Heart left ventricle (tissue), 13 donors: Measurements from ENCODE around the gene C1orf50.

Experiments used
- POLR2A ChIP-seq, 2 donors: fragments of 450-650 bp; IDR thresholded peaks; one replicate each; pipeline ENCODE4 v1.6.1; 2017; ENCODE audit warnings: antibody characterized with exemption in 2 of 2, mild to moderate bottlenecking in 2 of 2, moderate library complexity in 2 of 2
- TF ChIP-seq, protein P1 (sequence below), 12 donors: fragments of 200-600 bp; sonication (generic) in 4 of 12; IDR thresholded peaks; one replicate each; pipeline versions ENCODE4 v1.5.0 to v1.8.0; 2018 to 2022; ENCODE audit warnings: antibody characterized with exemption in 12 of 12, mild to moderate bottlenecking in 5 of 12
- donor health status: ischemic (EF 13 %, LVEDD 7.1; RV severe dilation, severe dysfunction).
- donor health status: DM: no; HTN: yes; CAD: no.
- donor health status: DM: no; HTN: no; CAD: no.
- donor health status: ischemic (EF 25% LVEDD 6.9; RV normal size, moderate dysfunction).
- donor health status: ischemic (EF 25% LVEDD 5.7; RV mildly dilated, moderate dysfunction).
- donor health status: ischemic (EF 35%, LVEDD 5.7; RV mildly dilated, moderate dysfunction).
- donor health status: nonischemic (EF 11% LVEDD 7.7; RV severe dilation, severe dysfunction).
- donor health status: DM: yes; HTN: yes; CAD: no.
- donor health status: PGD.
- donor health status: ischemic (EF 29% LVEDD 5.4; RV normal size, mild dysfunction).
- donor health status: nonischemic (EF 23%, LVEDD 6.1; RV moderate dilation, normal function).

DNA sequence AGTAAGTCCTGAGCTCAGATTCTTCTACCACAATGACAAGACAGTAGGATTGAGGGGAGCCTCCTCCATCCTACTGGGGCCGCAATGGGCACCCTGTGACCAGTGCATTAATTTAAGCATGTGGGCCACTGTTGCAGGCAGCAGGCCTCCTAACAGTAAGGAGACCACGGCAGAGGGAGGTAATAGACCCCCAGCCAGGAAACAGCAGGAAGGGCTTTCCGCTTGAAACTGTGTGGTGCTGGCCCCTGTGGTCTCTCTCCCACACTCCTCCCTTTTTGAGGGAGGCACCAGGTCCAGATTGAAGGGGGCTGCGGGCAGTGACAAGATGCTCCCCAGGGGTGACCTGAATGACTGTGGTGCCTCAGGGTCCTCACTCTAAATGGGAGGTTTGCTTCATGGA, 25.3 kb upstream of the C1orf50 start:
- TF ChIP-seq, protein P1, sequence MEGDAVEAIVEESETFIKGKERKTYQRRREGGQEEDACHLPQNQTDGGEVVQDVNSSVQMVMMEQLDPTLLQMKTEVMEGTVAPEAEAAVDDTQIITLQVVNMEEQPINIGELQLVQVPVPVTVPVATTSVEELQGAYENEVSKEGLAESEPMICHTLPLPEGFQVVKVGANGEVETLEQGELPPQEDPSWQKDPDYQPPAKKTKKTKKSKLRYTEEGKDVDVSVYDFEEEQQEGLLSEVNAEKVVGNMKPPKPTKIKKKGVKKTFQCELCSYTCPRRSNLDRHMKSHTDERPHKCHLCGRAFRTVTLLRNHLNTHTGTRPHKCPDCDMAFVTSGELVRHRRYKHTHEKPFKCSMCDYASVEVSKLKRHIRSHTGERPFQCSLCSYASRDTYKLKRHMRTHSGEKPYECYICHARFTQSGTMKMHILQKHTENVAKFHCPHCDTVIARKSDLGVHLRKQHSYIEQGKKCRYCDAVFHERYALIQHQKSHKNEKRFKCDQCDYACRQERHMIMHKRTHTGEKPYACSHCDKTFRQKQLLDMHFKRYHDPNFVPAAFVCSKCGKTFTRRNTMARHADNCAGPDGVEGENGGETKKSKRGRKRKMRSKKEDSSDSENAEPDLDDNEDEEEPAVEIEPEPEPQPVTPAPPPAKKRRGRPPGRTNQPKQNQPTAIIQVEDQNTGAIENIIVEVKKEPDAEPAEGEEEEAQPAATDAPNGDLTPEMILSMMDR (IDR thresholded peaks at IDR 0.05), result no peak
- no peak for TF ChIP-seq POLR2A (IDR thresholded peaks at IDR 0.05)
